IMR-90 (cell line): Measurements from ENCODE around the gene SLC6A2. TPM values are rescaled to one million over a fixed set of nuclear protein-coding genes. Genes with fewer than 3 reads are reported as not detected.

Experiments used
- ATAC-seq: fragments of 200-7000 bp; cut with Tn5 transposase; 2 replicates; pipeline ENCODE4 v1.9.1; 2020; ENCODE audit warnings: low read depth, mild to moderate bottlenecking, moderate library complexity
- BruUV-seq: library from RNA; stranded (reverse); fragments of 400-500 nt; replicated peaks from 2 replicates; lab custom pipeline; 2021; lab: Mats Ljungman, UMichigan
- CTCF ChIA-PET: fragments of 300-600 bp; formaldehyde crosslinking; extraction: SDS; loops from one replicate; lab custom pipeline; 2021; ENCODE audit warnings: antibody characterized with exemption; lab: Yijun Ruan, JAX
- POLR2A ChIA-PET: fragments of 300-600 bp; sonication (Branson Sonifier 250); formaldehyde crosslinking; loops from one replicate; lab custom pipeline; 2022; ENCODE audit warnings: antibody characterized with exemption; ENCODE audit not compliant: unreplicated experiment; lab: Charles Lee
- DNase-seq: peaks from one replicate; pipeline ENCODE4 v3.0.0; 2013
- H2AFZ ChIP-seq: replicated peaks from 2 replicates; pipeline ENCODE3; 2013; ENCODE audit warnings: low read length, mild to moderate bottlenecking; ENCODE audit not compliant: poor library complexity
- H2AK5ac ChIP-seq: 2 replicates; pipeline ENCODE4 v1.6.1; 2013; ENCODE audit warnings: low read depth, low read length, inconsistent platforms
- H2AK9ac ChIP-seq: replicated peaks from 2 replicates; pipeline ENCODE3; 2013; ENCODE audit warnings: mild to moderate bottlenecking, low read depth, low read length, moderate library complexity; ENCODE audit not compliant: poor library complexity
- H2BK120ac ChIP-seq: 2 replicates; pipeline ENCODE4 v1.6.1; 2013; ENCODE audit warnings: low read depth, low read length, inconsistent platforms
- H2BK15ac ChIP-seq: 3 replicates; pipeline ENCODE4 v1.6.1; 2013; ENCODE audit warnings: low read depth, low read length, inconsistent platforms
- H2BK20ac ChIP-seq: 2 replicates; pipeline ENCODE4 v1.6.1; 2013; ENCODE audit warnings: low read depth, mild to moderate bottlenecking, inconsistent platforms, low read length, moderate library complexity
- H2BK5ac ChIP-seq: 2 replicates; pipeline ENCODE4 v1.6.1; 2013; ENCODE audit warnings: mild to moderate bottlenecking, low read depth, low read length, inconsistent platforms; ENCODE audit not compliant: poor library complexity, severe bottlenecking
- H3K14ac ChIP-seq: replicated peaks from 2 replicates; pipeline ENCODE4 v1.6.1; 2013; ENCODE audit warnings: low read depth, low read length, inconsistent platforms
- H3K18ac ChIP-seq: 2 replicates; pipeline ENCODE4 v1.6.1; 2013; ENCODE audit warnings: low read depth, low read length, control low read depth
- H3K23ac ChIP-seq: 2 replicates; pipeline ENCODE4 v1.6.1; 2013; ENCODE audit warnings: low read depth, low read length, inconsistent platforms
- H3K27ac ChIP-seq: 2 replicates; pipeline ENCODE4 v1.5.1; 2013; ENCODE audit warnings: mild to moderate bottlenecking, control low read depth, low read length; ENCODE audit not compliant: insufficient read depth
- H3K27me3 ChIP-seq: 2 replicates; pipeline ENCODE4 v1.6.1; 2013; ENCODE audit warnings: low read length; ENCODE audit not compliant: control insufficient read depth, insufficient read depth
- H3K36me3 ChIP-seq: 2 replicates; pipeline ENCODE4 v1.6.1; 2013; ENCODE audit warnings: low read length, mixed read lengths; ENCODE audit not compliant: control insufficient read depth, insufficient read depth
- H3K4ac ChIP-seq: 2 replicates; pipeline ENCODE4 v1.6.1; 2013; ENCODE audit warnings: low read depth, low read length, inconsistent platforms
- H3K4me1 ChIP-seq: 2 replicates; pipeline ENCODE4 v1.6.1; 2013; ENCODE audit warnings: low read length, mixed read lengths; ENCODE audit not compliant: control insufficient read depth, insufficient read depth
- H3K4me2 ChIP-seq: 2 replicates; pipeline ENCODE4 v1.6.1; 2013; ENCODE audit warnings: low read depth, mild to moderate bottlenecking, control low read depth, low read length, moderate library complexity
- H3K4me3 ChIP-seq: 2 replicates; pipeline ENCODE4 v1.5.1; 2013; ENCODE audit warnings: low read depth, mild to moderate bottlenecking, control low read depth, low read length, moderate library complexity; ENCODE audit not compliant: insufficient read depth
- H3K56ac ChIP-seq: 2 replicates; pipeline ENCODE4 v1.6.1; 2013; ENCODE audit warnings: low read length, inconsistent platforms; ENCODE audit not compliant: insufficient read depth; ENCODE audit errors: extremely low read depth
- H3K79me1 ChIP-seq, 2 experiments: 2 replicates each; pipeline ENCODE4 v1.6.1; 2013; ENCODE audit warnings: low read length in 2 of 2, inconsistent platforms in 1 of 2, low read depth in 1 of 2
- H3K9ac ChIP-seq: 2 replicates; pipeline ENCODE4 v1.6.1; 2013; ENCODE audit warnings: low read depth, low read length, control low read depth
- H3K9me1 ChIP-seq: 2 replicates; pipeline ENCODE4 v1.6.1; 2013; ENCODE audit warnings: low read length, inconsistent platforms; ENCODE audit not compliant: insufficient read depth
- H3K9me3 ChIP-seq: 2 replicates; pipeline ENCODE4 v1.6.1; 2013; ENCODE audit warnings: low read length; ENCODE audit not compliant: control insufficient read depth, insufficient read depth
- H4K20me1 ChIP-seq: 2 replicates; pipeline ENCODE4 v1.6.1; 2013; ENCODE audit warnings: low read length, inconsistent platforms; ENCODE audit not compliant: insufficient read depth
- H4K5ac ChIP-seq: 2 replicates; pipeline ENCODE4 v1.6.1; 2013; ENCODE audit warnings: mild to moderate bottlenecking, low read depth, low read length, control low read depth
- H4K8ac ChIP-seq, 2 experiments: 2 replicates each; pipeline ENCODE4 v1.6.1; 2013; ENCODE audit warnings: low read depth in 2 of 2, low read length in 2 of 2, control low read depth in 1 of 2, inconsistent platforms in 1 of 2
- H4K91ac ChIP-seq: 2 replicates; pipeline ENCODE4 v1.6.1; 2013; ENCODE audit warnings: low read depth, low read length, inconsistent platforms; ENCODE audit not compliant: insufficient read depth
- CEBPB ChIP-seq: IDR thresholded peaks from 2 replicates; pipeline ENCODE4 v1.6.1; 2012; ENCODE audit warnings: low read depth, low read length, improper control_type of control experiment
- CHD1 ChIP-seq: IDR thresholded peaks from 2 replicates; pipeline ENCODE4 v1.6.1; 2012; ENCODE audit warnings: low read depth, low read length, improper control_type of control experiment
- CTCF ChIP-seq: conservative IDR thresholded peaks from 2 replicates; pipeline ENCODE4 v1.5.1; 2012; ENCODE audit warnings: mild to moderate bottlenecking, low read depth, low read length, improper control_type of control experiment
- ELK1 ChIP-seq: fragments of 150-350 bp; IDR thresholded peaks from 2 replicates; pipeline ENCODE4 v1.6.1; 2016; ENCODE audit warnings: low read depth, mild to moderate bottlenecking, low read length, moderate library complexity, borderline replicate concordance
- MAZ ChIP-seq: IDR thresholded peaks from 2 replicates; pipeline ENCODE4 v1.6.1; 2012; ENCODE audit warnings: low read depth, mild to moderate bottlenecking, low read length, improper control_type of control experiment, moderate library complexity, borderline replicate concordance
- NFE2L2 ChIP-seq: fragments of 150-350 bp; IDR thresholded peaks from 2 replicates; pipeline ENCODE4 v1.6.1; 2016; ENCODE audit warnings: low read depth, mild to moderate bottlenecking, low read length
- RAD21 ChIP-seq: IDR thresholded peaks from 2 replicates; pipeline ENCODE4 v1.6.1; 2012; ENCODE audit warnings: low read length, improper control_type of control experiment
- RCOR1 ChIP-seq: IDR thresholded peaks from 2 replicates; pipeline ENCODE4 v1.6.1; 2012; ENCODE audit warnings: mild to moderate bottlenecking, low read length, improper control_type of control experiment; ENCODE audit not compliant: insufficient replicate concordance
- SMC3 ChIP-seq: fragments of 150-350 bp; IDR thresholded peaks from 2 replicates; pipeline ENCODE4 v1.6.1; 2016; ENCODE audit warnings: low read depth, mild to moderate bottlenecking, antibody characterized with exemption, low read length, moderate library complexity
- USF2 ChIP-seq: fragments of 150-350 bp; IDR thresholded peaks from 2 replicates; pipeline ENCODE4 v1.6.1; 2017; ENCODE audit warnings: mild to moderate bottlenecking, antibody characterized with exemption, low read length, low read depth
- WGBS, 2 experiments: methylation state at CpG; one replicate each; pipeline versions ENCODE4 v1.1.5 to v1.1.7; 2013; ENCODE audit warnings: missing lambda C conversion rate in 2 of 2; ENCODE audit not compliant: insufficient read length in 1 of 2; ENCODE audit errors: extremely low coverage in 2 of 2; 5-methylcytosine and 5-hydroxymethylcytosine counted together
- dilution Hi-C: fragments of 300-500 bp; cut with HindIII; formaldehyde crosslinking; loops from one replicate; pipeline ENCODE4 v1.14.3; 2018; ENCODE audit warnings: low sequenced_read_pairs; ENCODE audit not compliant: unreplicated experiment
- in situ Hi-C: fragments of 300-500 bp; cut with MboI; formaldehyde crosslinking; loops from 3 replicates; pipeline ENCODE4 v1.14.3; 2019; ENCODE audit warnings: low sequenced_read_pairs, inconsistent platforms, mixed read lengths
- intact Hi-C: fragments of 100-400 bp; cut with micrococcal nuclease; formaldehyde crosslinking; loops from 2 replicates; pipeline ENCODE4 v1.10.0; 2022
- polyA plus RNA-seq, 3 experiments: library from polyadenylated mRNA; depleted of rRNA; stranded (reverse); fragments of >200 nt; gene quantifications; 2 replicates each; pipeline ENCODE4 v1.2.3, GENCODE V29; 2012; ENCODE audit warnings: low replicate concordance in 1 of 3
- total RNA-seq: library from RNA; depleted of rRNA; stranded (reverse); fragments of >200 nt; gene quantifications from 2 replicates; pipeline ENCODE4 v1.2.3, GENCODE V29; 2012

Gene SLC6A2
- total and polyA plus RNA-seq, 2 of the 4 experiments (the other 2 are of a cell fraction): not detected

GRCh38 chr16:55638256-55638655 is 17.5 kb upstream of the SLC6A2 start:
- H2BK15ac ChIP-seq: no peak overlapping the region
- no peak overlapping the region for H3K4me3 ChIP-seq
- no peak overlapping the region for H2AK5ac ChIP-seq
- peaks cover 58% of the 10 kb centered on the region for H3K27me3 ChIP-seq
- no peak overlapping the region for H3K9ac ChIP-seq
- no peak overlapping the region for H4K5ac ChIP-seq
- in situ Hi-C loops (no loop called here), intact Hi-C loops (no loop called here), dilution Hi-C loops (no loop called here)
- no peak overlapping the region for H4K91ac ChIP-seq
- H3K9me1 ChIP-seq: peaks cover 3% of the 10 kb centered on the region; the same call in 1 of the 2 replicates
- no peak overlapping the region for H3K14ac ChIP-seq
- H3K23ac ChIP-seq: no peak overlapping the region
- no TSS peak for BruUV-seq
- H3K36me3 ChIP-seq: no peaks in the 10 kb centered on the region
- ATAC-seq (no peak), DNase-seq (no peak)
- TF ChIP-seq CEBPB: no peak
- no peak for TF ChIP-seq CTCF
- TF ChIP-seq SMC3: no peak
- no peak for TF ChIP-seq ELK1
- TF ChIP-seq MAZ: no peak
- no peak for TF ChIP-seq USF2
- TF ChIP-seq RAD21: no peak
- TF ChIP-seq NFE2L2: no peak
- no peak for TF ChIP-seq CHD1
- no peak for TF ChIP-seq RCOR1
- H2AFZ ChIP-seq: no peak overlapping the region
- H3K27ac ChIP-seq: no peak overlapping the region
- H3K4me1 ChIP-seq: peaks cover 4% of the 10 kb centered on the region
- no CpG with 5 or more reads among the region's 5 CpGs for WGBS, 2 experiments
- no peak overlapping the region for H3K56ac ChIP-seq
- no peak overlapping the region for H2BK120ac ChIP-seq
- H4K8ac ChIP-seq: no peak overlapping the region
- no peak overlapping the region for H3K4ac ChIP-seq
- no peak overlapping the region for H2BK5ac ChIP-seq
- peaks cover 4% of the 10 kb centered on the region; the same call in 1 of the 2 replicates for H4K20me1 ChIP-seq
- H2BK20ac ChIP-seq: no peak overlapping the region
- no peaks in the 10 kb centered on the region for H3K79me1 ChIP-seq
- H2AK9ac ChIP-seq: no peak overlapping the region
- no peaks in the 10 kb centered on the region; the same call in 1 of the 2 replicates for H3K9me3 ChIP-seq
- ChIA-PET POLR2A (no interaction called here), CTCF (no interaction called here)
- no peak overlapping the region for H3K4me2 ChIP-seq
- H3K18ac ChIP-seq: no peak overlapping the region
